GM18499 (cell line): ENCODE data around the gene FXR2.

Experiments
- ATAC-seq: cut with Tn5 transposase; IDR thresholded peaks from one replicate; pipeline ENCODE4 v1.9.1; 2021; ENCODE audit warnings: moderate number of reproducible peaks; ENCODE audit not compliant: insufficient read depth, unreplicated experiment

FXR2 gene

DNA sequence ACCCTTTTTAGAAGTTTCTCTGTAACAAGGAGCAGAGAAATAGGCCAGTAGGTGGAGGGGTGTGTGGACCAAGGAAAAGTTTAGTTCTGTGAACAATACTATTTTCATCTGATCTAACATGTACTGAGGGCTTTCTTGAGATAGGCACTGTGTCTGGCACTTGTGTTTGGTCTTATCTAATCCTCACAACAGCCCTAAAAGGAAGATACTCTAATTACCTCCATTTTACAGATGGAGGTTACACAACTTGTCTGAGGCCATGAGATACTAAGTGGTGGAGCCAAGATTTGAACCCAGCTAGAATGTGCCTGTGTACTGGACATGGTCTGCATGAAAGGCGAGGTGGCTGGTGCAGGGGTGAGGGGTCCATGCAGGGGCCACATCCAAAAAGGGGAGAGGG lies 61.3 kb downstream of the FXR2 start:
- ATAC-seq = no peak

GRCh38 chr17:7552621-7553051 lies 62.1 kb downstream of the FXR2 start:
- no peak for ATAC-seq

GRCh38 chr17:7551396-7551795 lies 63.3 kb downstream of the FXR2 start:
- ATAC-seq = no peak

DNA sequence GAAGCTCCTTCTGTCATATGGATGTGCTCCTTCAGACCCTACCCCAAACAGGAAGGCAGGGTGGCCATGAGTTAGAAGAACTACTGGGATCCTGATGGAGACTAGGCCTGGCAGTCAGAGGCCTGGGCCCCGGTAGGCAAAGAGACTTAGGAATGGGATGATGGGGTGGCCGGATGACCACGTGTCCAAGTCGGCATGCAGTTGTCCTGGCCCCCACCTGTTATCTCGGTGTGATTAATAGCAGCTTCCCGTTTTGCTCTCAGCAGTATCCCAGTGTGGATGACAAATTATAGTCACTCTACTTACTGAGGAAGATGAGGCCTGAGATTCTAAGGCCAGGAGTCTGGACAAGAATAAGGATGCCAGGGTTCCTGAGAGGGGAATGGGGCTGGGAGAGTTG lies 64.4 kb downstream of the FXR2 start:
- ATAC-seq = no peak

- ATAC-seq = no peak
These were observed 65.2 kb downstream of the FXR2 start for GRCh38 chr17:7549401-7550055.

GRCh38 chr17:7548585-7549400 lies 65.9 kb downstream of the FXR2 start, which contains the start of gene TNFSF12:
Gene TNFSF12 (plus strand): TSS chr17:7549058. CDS start chr17:7549154, 96 bp downstream.
- no peak for ATAC-seq

DNA sequence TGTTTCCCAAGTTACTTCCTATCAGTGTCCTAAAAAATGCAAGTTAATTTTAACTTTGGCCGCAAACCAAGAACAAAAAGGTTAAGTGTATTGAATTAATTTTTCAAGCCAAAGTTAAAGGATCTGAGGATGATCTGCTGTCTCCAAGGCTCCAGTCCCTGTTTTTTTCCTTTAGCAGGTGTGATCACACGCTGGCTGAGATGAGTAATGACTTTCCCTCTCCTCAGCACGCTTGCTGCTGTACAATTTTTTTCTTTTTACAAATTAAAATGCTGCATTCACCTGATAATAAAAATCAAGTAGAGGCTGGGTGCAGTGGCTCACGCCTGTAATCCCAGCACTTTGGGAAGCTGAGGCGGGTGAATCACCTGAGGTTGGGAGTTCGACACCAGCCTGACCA lies 69.8 kb downstream of the FXR2 start:
- ATAC-seq = no peak
